Activated B cell treated with CpG ODN at 0.5 μM for 24 hours (primary cell): ENCODE measurements around the gene HS6ST3. TPM values are rescaled to one million over a fixed set of nuclear protein-coding genes. Genes with fewer than 3 reads are reported as not detected.

Source experiments
- ATAC-seq: fragments of 200-7000 bp; cut with Tn5 transposase; one replicate; pipeline ENCODE4 v1.10.0; 2021; ENCODE audit warnings: low read depth, mild to moderate bottlenecking, moderate library complexity
- CTCF ChIA-PET: fragments of 350-600 bp; sonication (Branson Sonifier 250); formaldehyde crosslinking; loops from one replicate; lab custom pipeline; 2021; ENCODE audit warnings: antibody characterized with exemption; lab: Charles Lee
- POLR2A ChIA-PET: fragments of 350-600 bp; sonication (Branson Sonifier 250); formaldehyde crosslinking; loops from one replicate; lab custom pipeline; 2021; ENCODE audit warnings: antibody characterized with exemption; lab: Charles Lee
- DNase-seq: peaks from one replicate; pipeline ENCODE4 v3.0.0; 2022
- H3K27ac Mint-ChIP-seq: one replicate; pipeline ENCODE4 v1.8.0; 2020; ENCODE audit warnings: mixed read lengths
- H3K27me3 Mint-ChIP-seq: one replicate; pipeline ENCODE4 v1.8.0; 2021; ENCODE audit warnings: mixed read lengths
- H3K36me3 Mint-ChIP-seq: one replicate; pipeline ENCODE4 v1.8.0; 2021; ENCODE audit warnings: low read depth, mixed read lengths
- H3K4me1 Mint-ChIP-seq: one replicate; pipeline ENCODE4 v1.8.0; 2021; ENCODE audit warnings: mixed read lengths
- H3K4me3 Mint-ChIP-seq: one replicate; pipeline ENCODE4 v1.8.0; 2020; ENCODE audit warnings: mild to moderate bottlenecking, mixed read lengths
- H3K9me3 Mint-ChIP-seq: one replicate; pipeline ENCODE4 v1.8.0; 2020; ENCODE audit warnings: mixed read lengths
- intact Hi-C: fragments of 100-400 bp; cut with micrococcal nuclease; formaldehyde crosslinking; loops from one replicate; pipeline ENCODE4 v1.15.1; 2024
- total RNA-seq: library from RNA; stranded (reverse); gene quantifications from 2 replicates; pipeline ENCODE4 v1.2.3, GENCODE V29; 2022
- TF ChIP-seq, protein P1 (sequence below): fragments of 200-600 bp; IDR thresholded peaks from one replicate; pipeline ENCODE4 v1.8.0; 2022; ENCODE audit warnings: antibody characterized with exemption, mild to moderate bottlenecking

Gene HS6ST3
- total RNA-seq, 1 donor from 2014 or later, result not detected

DNA sequence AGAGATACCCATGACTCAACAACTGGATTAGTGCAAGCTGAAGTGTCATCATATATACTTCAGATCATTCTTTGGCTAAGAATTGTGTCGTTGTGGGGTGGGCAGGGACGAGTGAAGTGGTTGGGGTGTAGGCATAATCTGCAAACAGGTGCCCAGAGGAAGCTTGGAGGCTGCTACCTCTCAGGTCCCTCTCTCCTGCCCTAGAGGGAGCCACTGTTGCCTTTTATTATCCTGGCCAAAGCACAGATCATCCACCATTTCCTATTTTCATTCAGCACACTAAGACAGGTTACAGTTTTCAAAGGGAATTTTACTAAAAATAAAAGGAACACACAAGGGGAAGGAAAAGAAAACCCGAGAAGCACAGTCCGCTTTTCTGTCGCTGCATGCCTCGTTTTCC lies 126.6 kb downstream of the HS6ST3 start:
- no peak overlapping the region for H3K27ac Mint-ChIP-seq
- no peak for DNase-seq
- ChIA-PET CTCF (no interaction called here), POLR2A (no interaction called here)
- no peak for ATAC-seq
- H3K9me3 Mint-ChIP-seq, result peaks cover 4% of the 10 kb centered on the region
- intact Hi-C loops, result no loop called here
- no peaks in the 10 kb centered on the region for H3K36me3 Mint-ChIP-seq
- TF ChIP-seq, protein P1, sequence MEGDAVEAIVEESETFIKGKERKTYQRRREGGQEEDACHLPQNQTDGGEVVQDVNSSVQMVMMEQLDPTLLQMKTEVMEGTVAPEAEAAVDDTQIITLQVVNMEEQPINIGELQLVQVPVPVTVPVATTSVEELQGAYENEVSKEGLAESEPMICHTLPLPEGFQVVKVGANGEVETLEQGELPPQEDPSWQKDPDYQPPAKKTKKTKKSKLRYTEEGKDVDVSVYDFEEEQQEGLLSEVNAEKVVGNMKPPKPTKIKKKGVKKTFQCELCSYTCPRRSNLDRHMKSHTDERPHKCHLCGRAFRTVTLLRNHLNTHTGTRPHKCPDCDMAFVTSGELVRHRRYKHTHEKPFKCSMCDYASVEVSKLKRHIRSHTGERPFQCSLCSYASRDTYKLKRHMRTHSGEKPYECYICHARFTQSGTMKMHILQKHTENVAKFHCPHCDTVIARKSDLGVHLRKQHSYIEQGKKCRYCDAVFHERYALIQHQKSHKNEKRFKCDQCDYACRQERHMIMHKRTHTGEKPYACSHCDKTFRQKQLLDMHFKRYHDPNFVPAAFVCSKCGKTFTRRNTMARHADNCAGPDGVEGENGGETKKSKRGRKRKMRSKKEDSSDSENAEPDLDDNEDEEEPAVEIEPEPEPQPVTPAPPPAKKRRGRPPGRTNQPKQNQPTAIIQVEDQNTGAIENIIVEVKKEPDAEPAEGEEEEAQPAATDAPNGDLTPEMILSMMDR, result no peak
- H3K4me1 Mint-ChIP-seq, result no peaks in the 10 kb centered on the region
- H3K27me3 Mint-ChIP-seq, result no peaks in the 10 kb centered on the region
- H3K4me3 Mint-ChIP-seq, result no peak overlapping the region

DNA sequence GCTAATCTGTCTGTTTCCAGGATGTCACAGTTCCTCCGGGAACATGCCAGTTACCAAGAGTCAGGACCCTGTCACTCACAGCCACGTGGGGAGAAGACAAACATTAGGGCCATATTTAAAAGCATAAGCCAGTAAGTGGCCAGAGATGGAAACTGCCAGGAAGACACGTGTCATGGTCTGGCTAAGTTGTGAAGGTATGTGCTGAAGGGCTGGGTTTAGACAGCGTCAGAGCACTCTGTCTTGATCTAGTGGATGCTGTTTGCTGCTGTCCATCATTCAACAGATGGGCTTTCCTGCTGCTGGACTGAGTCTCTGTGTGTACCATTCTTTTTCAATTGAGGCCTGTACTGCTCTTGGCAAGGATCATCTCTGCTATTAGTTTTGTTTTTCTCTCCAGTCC lies 128.6 kb downstream of the HS6ST3 start:
- TF ChIP-seq, protein P1, result no peak
- Mint-ChIP-seq H3K36me3 (no peaks in the 10 kb centered on the region), H3K9me3 (peaks cover 2% of the 10 kb centered on the region), H3K4me3 (no peak overlapping the region), H3K27ac (no peak overlapping the region), H3K4me1 (no peaks in the 10 kb centered on the region), H3K27me3 (no peaks in the 10 kb centered on the region)
- ChIA-PET POLR2A (no interaction called here), CTCF (no interaction called here)
- no peak for ATAC-seq
- intact Hi-C loops, result no loop called here
- no peak for DNase-seq

DNA sequence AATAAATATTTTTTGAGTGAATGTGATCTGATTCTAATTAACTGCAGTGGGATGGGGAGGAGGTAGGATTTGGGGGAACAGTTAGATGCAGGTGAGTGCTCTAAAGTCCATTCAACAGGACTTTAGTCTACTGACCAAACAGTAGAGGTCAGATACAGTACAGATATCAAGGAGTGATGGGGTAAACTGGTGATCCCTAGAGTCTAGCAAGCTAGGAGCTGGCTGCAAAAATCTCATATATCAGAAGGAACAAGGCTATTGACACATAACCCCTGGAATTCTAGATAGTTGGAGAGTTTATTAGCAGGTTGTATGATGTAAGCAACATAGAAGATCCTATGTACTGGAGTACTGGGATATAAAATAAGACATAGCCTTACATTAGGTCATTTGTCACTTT lies 131.6 kb downstream of the HS6ST3 start:
- ChIA-PET POLR2A (no interaction called here), CTCF (no interaction called here)
- Mint-ChIP-seq H3K4me1 (no peaks in the 10 kb centered on the region), H3K4me3 (no peak overlapping the region), H3K36me3 (no peaks in the 10 kb centered on the region), H3K27ac (no peak overlapping the region), H3K27me3 (no peaks in the 10 kb centered on the region), H3K9me3 (no peaks in the 10 kb centered on the region)
- DNase-seq (no peak), ATAC-seq (no peak)
- TF ChIP-seq, protein P1, result no peak
- intact Hi-C loops, result no loop called here

DNA sequence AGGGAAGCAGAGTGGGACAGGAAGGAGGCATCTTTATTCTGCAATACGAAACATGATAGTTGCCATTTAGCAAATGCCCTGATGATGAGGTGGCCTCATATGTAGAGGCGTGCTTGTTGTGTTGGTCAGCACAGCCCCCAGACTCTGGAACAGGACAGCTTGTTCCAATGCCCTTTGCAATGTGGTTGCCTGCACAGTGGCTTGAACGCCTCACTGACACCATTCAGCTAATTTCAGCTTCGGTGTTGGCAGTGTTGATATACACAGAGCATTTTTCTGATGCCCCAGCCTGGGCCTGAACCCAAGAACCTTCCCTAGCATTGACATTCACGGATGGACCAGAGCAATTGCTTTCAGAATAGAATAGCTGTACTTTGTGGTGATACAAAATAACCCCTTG lies 133.3 kb downstream of the HS6ST3 start:
- DNase-seq (no peak), ATAC-seq (no peak)
- no peak overlapping the region for H3K4me3 Mint-ChIP-seq
- ChIA-PET POLR2A (no interaction called here), CTCF (no interaction called here)
- H3K9me3 Mint-ChIP-seq, result no peaks in the 10 kb centered on the region
- TF ChIP-seq, protein P1, result no peak
- H3K27ac Mint-ChIP-seq, result no peak overlapping the region
- no peaks in the 10 kb centered on the region for H3K4me1 Mint-ChIP-seq
- no peaks in the 10 kb centered on the region for H3K36me3 Mint-ChIP-seq
- H3K27me3 Mint-ChIP-seq, result no peaks in the 10 kb centered on the region
- intact Hi-C loops, result no loop called here

DNA sequence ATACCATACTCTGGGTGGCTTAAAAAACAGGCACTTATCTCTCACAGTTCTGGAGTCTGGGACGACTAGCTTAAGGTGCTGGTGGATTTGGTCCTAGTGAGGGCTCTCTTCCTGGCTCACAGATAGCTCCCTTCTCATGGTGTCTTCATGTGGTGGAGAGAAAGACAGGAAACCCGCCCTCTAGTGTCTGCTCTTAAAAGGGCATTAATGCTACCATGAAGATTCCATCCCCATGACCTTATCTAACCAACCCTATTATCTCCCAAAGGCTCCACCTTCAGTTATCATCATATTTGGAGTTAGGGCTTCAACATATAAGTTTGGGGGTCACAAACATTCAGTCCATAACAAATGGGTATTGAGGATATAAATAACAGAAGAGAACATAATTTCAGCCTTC lies 139.4 kb downstream of the HS6ST3 start:
- TF ChIP-seq, protein P1, result no peak
- no peaks in the 10 kb centered on the region for H3K4me1 Mint-ChIP-seq
- H3K4me3 Mint-ChIP-seq, result no peak overlapping the region
- intact Hi-C loops, result loop anchor here (1.0 kb wide), 1 partner anchor 209 kb away; no protein-coding TSS in a partner anchor
- no peaks in the 10 kb centered on the region for H3K27me3 Mint-ChIP-seq
- no peak for DNase-seq
- ChIA-PET CTCF (interaction anchor here (1.2 kb wide), 1 partner anchor 209 kb away, joined by 3 read pairs; no protein-coding TSS in a partner anchor), POLR2A (no interaction called here)
- no peak for ATAC-seq
- no peaks in the 10 kb centered on the region for H3K9me3 Mint-ChIP-seq
- no peak overlapping the region for H3K27ac Mint-ChIP-seq
- no peaks in the 10 kb centered on the region for H3K36me3 Mint-ChIP-seq
